SJSA1 (cell line): ENCODE results near the gene KCNJ9. TPM values are rescaled to one million over a fixed set of nuclear protein-coding genes. Genes with fewer than 3 reads are reported as not detected.

Source experiments
- DNase-seq, 2 experiments: peaks; one replicate each; pipeline ENCODE4 v3.0.0-alpha.2; 2015 to 2020; ENCODE audit warnings: low spot score in 2 of 2, low read depth in 1 of 2
- H3K27ac ChIP-seq: fragments of 250-450 bp; sonication (Bioruptor Pico); 2 replicates; pipeline ENCODE4 v1.5.1; 2020; ENCODE audit warnings: mild to moderate bottlenecking, moderate library complexity
- H3K27me3 ChIP-seq: fragments of 250-450 bp; sonication (Bioruptor Pico); replicated peaks from 2 replicates; pipeline ENCODE4 v1.5.1; 2020; ENCODE audit warnings: mild to moderate bottlenecking, moderate library complexity
- H3K36me3 ChIP-seq: fragments of 250-450 bp; sonication (Bioruptor Pico); 2 replicates; pipeline ENCODE4 v1.5.1; 2020; ENCODE audit warnings: mild to moderate bottlenecking
- H3K4me1 ChIP-seq: fragments of 250-450 bp; sonication (Bioruptor Pico); replicated peaks from 2 replicates; pipeline ENCODE4 v1.6.1; 2021; ENCODE audit warnings: mild to moderate bottlenecking
- H3K4me3 ChIP-seq: fragments of 250-450 bp; sonication (Bioruptor Pico); 2 replicates; pipeline ENCODE4 v1.5.1; 2020; ENCODE audit warnings: mild to moderate bottlenecking
- H3K9me3 ChIP-seq: fragments of 250-450 bp; sonication (Bioruptor Pico); replicated peaks from 2 replicates; pipeline ENCODE4 v1.5.1; 2020; ENCODE audit warnings: mild to moderate bottlenecking
- total RNA-seq: library from RNA; depleted of rRNA; stranded (reverse); fragments of >200 nt; shearing (Covaris generic); gene quantifications from 2 replicates; pipeline ENCODE4 v1.2.3, GENCODE V29; 2014

The KCNJ9 gene
- total RNA-seq, 1 experiment from 2014 or later, result not detected

GRCh38 chr1:160071289-160071688 lies 10.0 kb upstream of the KCNJ9 start:
- Histone ChIP-seq H3K4me1 (peaks cover 8% of the 10 kb centered on the region), H3K27me3 (peaks cover 73% of the 10 kb centered on the region), H3K4me3 (no peak overlapping the region), H3K27ac (no peak overlapping the region), H3K36me3 (no peaks in the 10 kb centered on the region), H3K9me3 (no peaks in the 10 kb centered on the region)
- DNase-seq, result no peak

GRCh38 chr1:160074865-160075264 lies 6.5 kb upstream of the KCNJ9 start:
- Histone ChIP-seq H3K27me3 (peaks cover 72% of the 10 kb centered on the region), H3K27ac (no peak overlapping the region), H3K4me1 (peaks cover 6% of the 10 kb centered on the region), H3K4me3 (no peak overlapping the region), H3K9me3 (no peaks in the 10 kb centered on the region), H3K36me3 (no peaks in the 10 kb centered on the region)
- DNase-seq, result no peak

GRCh38 chr1:160075836-160076235 lies 5.5 kb upstream of the KCNJ9 start:
- Histone ChIP-seq H3K9me3 (no peaks in the 10 kb centered on the region), H3K27me3 (peaks cover 75% of the 10 kb centered on the region), H3K4me1 (peaks cover 6% of the 10 kb centered on the region), H3K36me3 (no peaks in the 10 kb centered on the region), H3K27ac (no peak overlapping the region), H3K4me3 (no peak overlapping the region)
- DNase-seq, result no peak

- DNase-seq, result no peak
Measured at GRCh38 chr1:160076295-160076694, 5.0 kb upstream of the KCNJ9 start.

GRCh38 chr1:160077486-160077885 lies 3.9 kb upstream of the KCNJ9 start:
- DNase-seq, result no peak
- Histone ChIP-seq H3K9me3 (no peaks in the 10 kb centered on the region), H3K27me3 (peaks cover 73% of the 10 kb centered on the region), H3K4me3 (no peak overlapping the region), H3K4me1 (peaks cover 9% of the 10 kb centered on the region), H3K27ac (no peak overlapping the region), H3K36me3 (no peaks in the 10 kb centered on the region)

More at GRCh38 chr1:160076295-160076694, 5.0 kb upstream of the KCNJ9 start:
- peaks cover 73% of the 10 kb centered on the region for H3K27me3 ChIP-seq
- no peaks in the 10 kb centered on the region for H3K9me3 ChIP-seq
- H3K36me3 ChIP-seq, result no peaks in the 10 kb centered on the region
- peaks cover 9% of the 10 kb centered on the region for H3K4me1 ChIP-seq
- no peak overlapping the region for H3K27ac ChIP-seq
- no peak overlapping the region for H3K4me3 ChIP-seq

GRCh38 chr1:160078512-160079195 lies 2.7 kb upstream of the KCNJ9 start:
- no peak overlapping the region for H3K4me3 ChIP-seq
- H3K9me3 ChIP-seq, result no peaks in the 10 kb centered on the region
- DNase-seq, result peak in 1 of 2 experiments; percentile 30
- peaks cover 9% of the 10 kb centered on the region for H3K4me1 ChIP-seq
- H3K27me3 ChIP-seq, result peaks cover 78% of the 10 kb centered on the region
- H3K36me3 ChIP-seq, result no peaks in the 10 kb centered on the region
- H3K27ac ChIP-seq, result no peak overlapping the region

- no peaks in the 10 kb centered on the region for H3K36me3 ChIP-seq
- no peak overlapping the region for H3K27ac ChIP-seq
- DNase-seq, result no peak
- peaks cover 83% of the 10 kb centered on the region for H3K27me3 ChIP-seq
- no peak overlapping the region for H3K4me3 ChIP-seq
- H3K9me3 ChIP-seq, result no peaks in the 10 kb centered on the region
- H3K4me1 ChIP-seq, result peaks cover 15% of the 10 kb centered on the region
Measured at GRCh38 chr1:160079448-160079847, 1.9 kb upstream of the KCNJ9 start.

- no peak overlapping the region for H3K4me3 ChIP-seq
- H3K27ac ChIP-seq, result no peak overlapping the region
- peaks cover 82% of the 10 kb centered on the region for H3K27me3 ChIP-seq
- H3K36me3 ChIP-seq, result no peaks in the 10 kb centered on the region
- peaks cover 15% of the 10 kb centered on the region for H3K4me1 ChIP-seq
- no peaks in the 10 kb centered on the region; the same call in 1 of the 2 replicates for H3K9me3 ChIP-seq
- peak in 1 of 2 experiments; percentile 60 for DNase-seq
Measured at GRCh38 chr1:160080381-160081100, 797 bp upstream of the KCNJ9 start.

GRCh38 chr1:160082487-160082886 lies 1.1 kb downstream of the KCNJ9 start:
- DNase-seq, result no peak
- peaks cover 15% of the 10 kb centered on the region for H3K4me1 ChIP-seq
- no peak overlapping the region for H3K27ac ChIP-seq
- H3K36me3 ChIP-seq, result no peaks in the 10 kb centered on the region
- no peak overlapping the region for H3K4me3 ChIP-seq
- H3K27me3 ChIP-seq, result peaks cover 71% of the 10 kb centered on the region
- H3K9me3 ChIP-seq, result no peaks in the 10 kb centered on the region; the same call in 1 of the 2 replicates

GRCh38 chr1:160082926-160083325 lies 1.6 kb downstream of the KCNJ9 start:
- peaks cover 71% of the 10 kb centered on the region for H3K27me3 ChIP-seq
- no peak for DNase-seq
- no peak overlapping the region for H3K4me3 ChIP-seq
- no peaks in the 10 kb centered on the region; the same call in 1 of the 2 replicates for H3K9me3 ChIP-seq
- H3K36me3 ChIP-seq, result no peaks in the 10 kb centered on the region
- no peak overlapping the region for H3K27ac ChIP-seq
- H3K4me1 ChIP-seq, result peaks cover 15% of the 10 kb centered on the region

GRCh38 chr1:160083968-160084770 lies 2.8 kb downstream of the KCNJ9 start:
- Histone ChIP-seq H3K9me3 (no peaks in the 10 kb centered on the region; the same call in 1 of the 2 replicates), H3K4me3 (no peak overlapping the region), H3K27me3 (peaks cover 59% of the 10 kb centered on the region), H3K27ac (no peak overlapping the region), H3K36me3 (no peaks in the 10 kb centered on the region), H3K4me1 (peaks cover 15% of the 10 kb centered on the region)
- DNase-seq, result no peak

- Histone ChIP-seq H3K4me3 (no peak overlapping the region), H3K4me1 (peaks cover 15% of the 10 kb centered on the region), H3K9me3 (no peaks in the 10 kb centered on the region; the same call in 1 of the 2 replicates), H3K36me3 (no peaks in the 10 kb centered on the region), H3K27ac (no peak overlapping the region), H3K27me3 (peaks cover 53% of the 10 kb centered on the region)
- no peak for DNase-seq
Measured at GRCh38 chr1:160084771-160085321, 3.5 kb downstream of the KCNJ9 start.

- H3K27me3 ChIP-seq, result peaks cover 42% of the 10 kb centered on the region
- no peak overlapping the region for H3K4me3 ChIP-seq
- peak; percentile 40 to 79 for DNase-seq
- no peak overlapping the region for H3K27ac ChIP-seq
- no peaks in the 10 kb centered on the region; the same call in 1 of the 2 replicates for H3K9me3 ChIP-seq
- H3K4me1 ChIP-seq, result peaks cover 8% of the 10 kb centered on the region
- H3K36me3 ChIP-seq, result no peaks in the 10 kb centered on the region
Measured at GRCh38 chr1:160085686-160086455, 4.5 kb downstream of the KCNJ9 start.
